Esophagus squamous epithelium (tissue), 4 donors: ENCODE results near the gene STAT6.

ENCODE experiments used
- CTCF ChIP-seq, 6 experiments: fragments of 450-650 bp in 4 of 6; fragments of 200-600 bp in 2 of 6; sonication (generic) in 2 of 6; IDR thresholded peaks; one replicate each; pipeline ENCODE4 v1.5.1; 2016 to 2019; ENCODE audit warnings: antibody characterized with exemption in 6 of 6, mild to moderate bottlenecking in 4 of 6, moderate library complexity in 4 of 6
- POLR2A ChIP-seq, 4 donors: fragments of 450-650 bp; IDR thresholded peaks; one replicate each; pipeline ENCODE4 v1.6.1; 2017; ENCODE audit warnings: antibody characterized with exemption in 4 of 4, mild to moderate bottlenecking in 4 of 4, moderate library complexity in 3 of 4

- no peak for TF ChIP-seq CTCF (IDR thresholded peaks at IDR 0.05)
- no peak for TF ChIP-seq POLR2A (IDR thresholded peaks at IDR 0.05)
These were observed 18.2 kb upstream of the STAT6 start for GRCh38 chr12:57129321-57129842.
